ENCODE measurements around the gene ERI2. TPM values are rescaled to one million over a fixed set of nuclear protein-coding genes. Genes with fewer than 3 reads are reported as not detected.

The ERI2 gene
- total and polyA plus RNA-seq, 4 donors = 5.9 to 29.7 (median 10.9) TPM

- peaks cover 8 to 33% (median 13%) of the 10 kb centered on the region in 5 donors for H3K4me1 ChIP-seq (ENCODE audit: control insufficient read depth in 5 of 5, insufficient read depth in 5 of 5, low read length in 5 of 5)
Observed at GRCh38 chr16:20853981-20854620, 47.8 kb upstream of the ERI2 start.

DNA sequence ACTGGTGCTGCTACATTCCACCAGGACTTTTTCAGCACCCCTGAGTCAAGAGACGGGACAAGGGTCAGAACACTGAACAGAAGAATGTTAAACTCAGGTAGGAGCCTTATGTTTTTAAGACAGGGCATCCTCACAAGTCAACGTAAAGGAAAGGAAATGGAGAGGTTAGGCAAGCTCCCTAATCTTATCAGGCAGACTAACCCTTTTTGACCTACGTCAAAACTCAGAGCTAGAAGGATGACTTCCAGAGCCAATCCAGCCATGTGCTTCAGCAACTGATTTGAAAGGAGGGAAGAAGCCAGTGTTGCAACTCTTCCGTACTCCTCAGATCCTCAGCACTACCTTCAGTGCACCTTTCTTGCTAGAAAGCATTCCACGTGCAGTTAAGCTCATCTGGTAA, 46.9 kb upstream of the ERI2 start:
- Histone ChIP-seq H3K9ac (ENCODE audit: insufficient read depth in 1 of 2, low read length in 2 of 2) (no peak overlapping the region), H3K27ac (ENCODE audit: low read depth in 1 of 2, low read length in 1 of 2) (peak overlapping the region; percentile 43 to 71), H3K9me3 (ENCODE audit: control insufficient read depth in 4 of 4, insufficient read depth in 3 of 4, low read length in 3 of 4) (no peaks in the 10 kb centered on the region), H3K4me1 (ENCODE audit: control insufficient read depth in 5 of 5, insufficient read depth in 5 of 5, low read length in 5 of 5) (peaks cover 8 to 33% (median 13%) of the 10 kb centered on the region in 5 donors), H3K27me3 (ENCODE audit: control insufficient read depth in 3 of 3, insufficient read depth in 3 of 3, low read length in 2 of 3) (no peaks in the 10 kb centered on the region), H3K4me3 (no peak overlapping the region), H3K36me3 (ENCODE audit: control insufficient read depth in 4 of 4, insufficient read depth in 4 of 4, low read length in 4 of 4) (peaks cover 5 to 9% (median 7%) of the 10 kb centered on the region in 4 donors)
- 71 to 72% methylated on average over 5 of the region's 5 CpGs for WGBS, 2 donors
- ATAC-seq (ENCODE audit: insufficient read depth, low FRiP score) = no peak
- no peak for DNase-seq
- no peak for TF ChIP-seq CTCF (IDR thresholded peaks at IDR 0.05; ENCODE audit: control extremely low read depth, extremely low read depth)

More at GRCh38 chr16:20853981-20854620, 47.8 kb upstream of the ERI2 start:
- WGBS, 2 donors = 77 to 85% methylated on average over 3 of the region's 3 CpGs
- DNase-seq = no peak
- Histone ChIP-seq H3K27ac (ENCODE audit: low read depth in 1 of 2, low read length in 1 of 2) (no peak overlapping the region), H3K27me3 (ENCODE audit: control insufficient read depth in 3 of 3, insufficient read depth in 3 of 3, low read length in 2 of 3) (no peaks in the 10 kb centered on the region), H3K36me3 (ENCODE audit: control insufficient read depth in 4 of 4, insufficient read depth in 4 of 4, low read length in 4 of 4) (peaks cover 6 to 9% (median 7%) of the 10 kb centered on the region in 4 donors), H3K9me3 (ENCODE audit: control insufficient read depth in 4 of 4, insufficient read depth in 3 of 4, low read length in 3 of 4) (no peaks in the 10 kb centered on the region), H3K4me3 (no peak overlapping the region), H3K9ac (ENCODE audit: insufficient read depth in 1 of 2, low read length in 2 of 2) (no peak overlapping the region)
- no peak for ATAC-seq (ENCODE audit: insufficient read depth, low FRiP score)
- TF ChIP-seq CTCF (IDR thresholded peaks at IDR 0.05; ENCODE audit: control extremely low read depth, extremely low read depth) = no peak

DNA sequence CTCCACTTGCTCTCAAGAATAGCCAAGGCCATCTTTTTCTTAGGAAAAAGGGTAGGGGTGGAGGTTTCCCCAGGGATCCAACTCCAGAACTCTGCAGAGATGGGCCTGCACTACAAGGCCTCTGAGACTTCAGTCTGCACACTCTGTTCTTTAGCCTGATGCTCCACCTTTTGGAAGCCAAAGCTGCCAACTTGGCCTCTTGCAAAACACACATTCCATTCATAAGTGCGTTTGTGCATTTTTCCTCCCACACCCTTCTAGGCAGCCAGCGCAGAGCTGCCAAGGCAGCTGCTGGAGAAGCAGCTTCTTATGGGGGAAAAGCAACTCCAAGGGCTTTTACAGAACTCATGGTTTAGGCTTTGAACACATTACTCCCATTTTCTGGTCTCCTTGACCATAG, 45.3 kb upstream of the ERI2 start:
- WGBS, 2 donors = 28 to 61% methylated on average over 2 of the region's 2 CpGs
- Histone ChIP-seq H3K36me3 (ENCODE audit: control insufficient read depth in 4 of 4, insufficient read depth in 4 of 4, low read length in 4 of 4) (peaks cover 2 to 9% (median 7%) of the 10 kb centered on the region in 4 donors), H3K27me3 (ENCODE audit: control insufficient read depth in 3 of 3, insufficient read depth in 3 of 3, low read length in 2 of 3) (no peaks in the 10 kb centered on the region), H3K9ac (ENCODE audit: insufficient read depth in 1 of 2, low read length in 2 of 2) (no peak overlapping the region), H3K4me1 (ENCODE audit: control insufficient read depth in 5 of 5, insufficient read depth in 5 of 5, low read length in 5 of 5) (peaks cover 8 to 30% (median 13%) of the 10 kb centered on the region in 5 donors), H3K4me3 (no peak overlapping the region), H3K27ac (ENCODE audit: low read depth in 1 of 2, low read length in 1 of 2) (peak overlapping the region; percentile 42 to 88), H3K9me3 (ENCODE audit: control insufficient read depth in 4 of 4, insufficient read depth in 3 of 4, low read length in 3 of 4) (no peaks in the 10 kb centered on the region)
- ATAC-seq (ENCODE audit: insufficient read depth, low FRiP score) (peak; percentile 80), DNase-seq (peak; percentile 80 to 91 (median 89))
- TF ChIP-seq CTCF (IDR thresholded peaks at IDR 0.05; ENCODE audit: control extremely low read depth, extremely low read depth) = no peak

All from lung (tissue), 12 donors.